Left ventricle myocardium inferior (tissue), 1 donor: ENCODE measurements around the gene TCERG1L. TPM values are rescaled to one million over a fixed set of nuclear protein-coding genes. Genes with fewer than 3 reads are reported as not detected.

ENCODE experiments used
- DNase-seq: peaks from one replicate; pipeline ENCODE4 v3.0.0-alpha.2; 2020
- H3K27ac ChIP-seq: fragments of 200-600 bp; replicated peaks from 2 replicates; pipeline ENCODE4 v1.8.0; 2021
- H3K27me3 ChIP-seq: fragments of 200-600 bp; 2 replicates; pipeline ENCODE4 v1.8.0; 2021; ENCODE audit warnings: low read depth
- H3K36me3 ChIP-seq: fragments of 200-600 bp; 2 replicates; pipeline ENCODE4 v1.8.0; 2021
- H3K4me1 ChIP-seq: fragments of 200-600 bp; 2 replicates; pipeline ENCODE4 v1.8.0; 2021
- H3K4me3 ChIP-seq: fragments of 200-600 bp; 2 replicates; pipeline ENCODE4 v1.8.0; 2021; ENCODE audit warnings: mild to moderate bottlenecking, moderate library complexity
- H3K9me3 ChIP-seq: fragments of 200-600 bp; replicated peaks from 2 replicates; pipeline ENCODE4 v1.8.0; 2021
- CTCF ChIP-seq: fragments of 200-600 bp; IDR thresholded peaks from 2 replicates; pipeline ENCODE4 v1.8.0; 2021; ENCODE audit warnings: antibody characterized with exemption, mild to moderate bottlenecking, borderline replicate concordance
- intact Hi-C: fragments of 100-400 bp; cut with micrococcal nuclease; formaldehyde crosslinking; loops from one replicate; pipeline ENCODE4 v1.11.0; 2022
- total RNA-seq: library from RNA; stranded (reverse); fragmentation: NEBNext Ultra II Directional; extraction: Animal tissue kit (Norgen Biotek cat#: 25700); gene quantifications from one replicate; pipeline ENCODE4 v1.2.1, GENCODE V29; 2021
- donor health status: DM: no; HTN: yes; CAD: no; lungs with severe emphysema.

Gene TCERG1L
- total RNA-seq, 1 donor from 2014 or later: not detected

- DNase-seq: no peak
- intact Hi-C loops: no loop called here
Observed at GRCh38 chr10:131271195-131271880, 40.2 kb downstream of the TCERG1L start.

GRCh38 chr10:131270461-131271190, 40.9 kb downstream of the TCERG1L start:
- intact Hi-C loops: no loop called here
- Histone ChIP-seq H3K4me3 (no peak overlapping the region), H3K4me1 (no peaks in the 10 kb centered on the region), H3K27ac (no peak overlapping the region), H3K9me3 (peaks cover 9% of the 10 kb centered on the region), H3K27me3 (peaks cover 84% of the 10 kb centered on the region), H3K36me3 (no peaks in the 10 kb centered on the region)
- TF ChIP-seq CTCF: no peak
- no peak for DNase-seq

More at GRCh38 chr10:131271195-131271880, 40.2 kb downstream of the TCERG1L start:
- H3K4me1 ChIP-seq: no peaks in the 10 kb centered on the region
- H3K9me3 ChIP-seq: peaks cover 9% of the 10 kb centered on the region
- no peaks in the 10 kb centered on the region for H3K36me3 ChIP-seq
- H3K27me3 ChIP-seq: peaks cover 88% of the 10 kb centered on the region
- H3K27ac ChIP-seq: no peak overlapping the region
- no peak for TF ChIP-seq CTCF
- H3K4me3 ChIP-seq: no peak overlapping the region

DNA sequence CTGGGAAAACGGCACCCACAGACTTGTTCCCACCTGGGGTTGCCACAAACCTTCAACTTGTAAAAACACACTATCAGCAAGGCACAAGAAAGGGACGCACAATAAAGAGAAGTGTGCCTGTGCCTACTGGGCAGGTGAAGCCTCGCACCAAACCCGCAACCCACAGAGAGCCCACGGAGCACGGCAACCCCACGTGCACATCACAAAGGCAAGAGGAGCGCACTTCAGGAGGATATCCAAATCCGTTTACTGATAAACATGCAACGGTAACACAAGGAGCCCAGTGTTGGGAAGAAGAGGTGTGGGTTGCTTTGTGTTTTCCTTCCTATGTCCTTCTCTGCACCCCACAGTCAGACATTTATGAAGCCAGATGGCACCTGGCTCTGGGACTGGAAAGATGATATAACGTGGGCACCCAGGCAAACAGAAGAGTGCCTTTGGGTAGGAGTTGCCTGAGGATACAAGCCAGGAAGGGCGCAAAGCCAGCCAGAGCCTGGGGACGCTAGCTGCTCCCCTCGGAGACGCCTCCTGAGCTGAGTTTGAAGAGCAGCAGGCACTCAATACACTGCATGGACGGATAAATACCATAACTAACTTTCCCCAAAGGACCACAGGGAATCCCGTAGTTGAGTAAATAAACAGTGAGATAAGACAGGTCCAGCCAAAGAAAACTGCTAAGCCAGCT, 41.6 kb downstream of the TCERG1L start:
- no peaks in the 10 kb centered on the region for H3K4me1 ChIP-seq
- peaks cover 9% of the 10 kb centered on the region for H3K9me3 ChIP-seq
- no peak overlapping the region for H3K4me3 ChIP-seq
- no peaks in the 10 kb centered on the region for H3K36me3 ChIP-seq
- H3K27me3 ChIP-seq: peaks cover 78% of the 10 kb centered on the region
- no peak for DNase-seq
- TF ChIP-seq CTCF: no peak
- intact Hi-C loops: no loop called here
- H3K27ac ChIP-seq: no peak overlapping the region

DNA sequence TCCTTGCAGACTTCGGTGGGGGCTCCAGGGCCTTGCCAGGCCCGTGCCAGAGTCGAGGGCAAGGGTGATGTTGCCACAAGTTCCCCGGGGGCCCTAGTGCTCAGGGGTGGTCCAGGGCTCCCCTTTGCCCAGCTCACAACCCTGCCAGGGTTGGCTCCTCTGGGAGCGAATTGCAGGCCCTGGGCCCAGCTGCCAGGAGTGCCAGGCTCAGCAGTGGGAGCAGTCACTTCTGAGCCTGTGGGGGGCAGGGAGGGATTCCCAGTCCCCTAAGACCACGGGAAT, 43.8 kb downstream of the TCERG1L start:
- no peaks in the 10 kb centered on the region for H3K36me3 ChIP-seq
- no peak for TF ChIP-seq CTCF
- no peak for DNase-seq
- H3K27me3 ChIP-seq: peaks cover 72% of the 10 kb centered on the region
- H3K4me3 ChIP-seq: no peak overlapping the region
- H3K27ac ChIP-seq: no peak overlapping the region
- H3K9me3 ChIP-seq: peaks cover 9% of the 10 kb centered on the region
- intact Hi-C loops: no loop called here
- H3K4me1 ChIP-seq: no peaks in the 10 kb centered on the region

- Histone ChIP-seq H3K27me3 (peaks cover 66% of the 10 kb centered on the region), H3K4me1 (no peaks in the 10 kb centered on the region), H3K36me3 (no peaks in the 10 kb centered on the region), H3K27ac (no peak overlapping the region), H3K9me3 (peaks cover 9% of the 10 kb centered on the region), H3K4me3 (no peak overlapping the region)
- intact Hi-C loops: no loop called here
- no peak for TF ChIP-seq CTCF
- DNase-seq: no peak
Observed at GRCh38 chr10:131266936-131267813, 44.3 kb downstream of the TCERG1L start.
